Activated CD8-positive, alpha-beta memory T cell treated with anti-CD3 and anti-CD28 coated beads for 24 hours (primary cell): Measurements from ENCODE around the gene NMNAT2.

Experiments
- DNase-seq: peaks from one replicate; pipeline ENCODE4 v3.0.0-alpha.2; 2020

Gene NMNAT2

DNA sequence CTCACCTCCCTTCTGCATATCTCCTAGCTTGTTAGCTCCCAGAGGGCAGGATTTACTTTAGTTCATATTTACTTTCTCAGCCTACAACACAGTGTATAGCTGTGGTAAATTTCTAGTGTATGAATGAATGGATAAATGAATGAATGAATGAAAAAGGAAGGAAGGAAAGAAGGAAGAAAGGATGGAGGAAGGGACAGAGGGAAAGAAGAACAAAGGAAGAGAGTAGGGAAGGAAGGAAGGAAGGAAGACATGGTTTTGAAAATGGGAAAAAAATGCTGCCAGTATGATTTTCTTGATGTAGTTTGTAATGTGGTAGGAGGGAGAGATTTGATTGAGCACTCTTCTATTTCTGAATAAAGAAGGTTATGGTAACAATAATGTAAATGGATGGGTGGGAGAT is 185.1 kb downstream of the NMNAT2 start:
- no peak for DNase-seq

DNA sequence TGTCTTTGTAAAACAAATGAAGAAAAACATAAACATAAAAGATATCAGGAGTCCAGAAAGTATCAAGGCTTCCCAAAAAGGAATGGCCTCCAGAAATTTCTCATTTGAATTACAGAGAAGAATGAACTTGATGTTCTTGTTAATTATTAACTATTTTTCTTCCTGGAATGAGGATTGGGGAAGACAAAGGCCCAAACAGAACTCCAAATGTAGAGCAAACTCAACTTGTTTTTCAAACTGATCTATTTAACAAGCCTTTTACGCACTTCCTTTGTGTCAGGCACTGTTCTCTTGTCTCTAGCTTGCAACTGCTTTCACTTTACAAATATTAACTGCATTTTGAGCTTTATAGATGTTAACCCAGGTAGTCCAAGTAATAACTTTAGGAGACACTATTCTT is 186.6 kb downstream of the NMNAT2 start:
- DNase-seq = no peak

DNA sequence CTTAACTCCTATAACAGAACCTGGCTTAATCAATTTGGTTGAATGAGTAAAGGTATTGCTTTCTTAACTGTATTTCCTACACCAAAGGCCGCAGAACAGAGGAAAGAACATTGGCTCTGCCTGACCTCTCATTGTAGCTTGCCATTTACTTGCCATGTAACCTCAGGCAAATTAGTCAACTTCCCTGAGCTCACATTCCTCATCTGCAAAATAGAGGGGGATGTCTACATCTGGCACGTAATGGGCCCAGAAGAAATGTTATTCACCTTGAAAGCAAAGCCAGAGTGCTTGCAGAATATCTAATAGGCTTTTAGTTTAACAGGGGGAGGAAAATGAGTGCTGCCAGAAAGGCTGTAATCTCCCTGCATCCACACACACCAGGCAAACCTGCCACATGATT is 187.8 kb downstream of the NMNAT2 start:
- DNase-seq = no peak

GRCh38 chr1:183228347-183229220 is 189.6 kb downstream of the NMNAT2 start:
- no peak for DNase-seq

GRCh38 chr1:183227422-183228346 is 190.5 kb downstream of the NMNAT2 start:
- peak; percentile 60 for DNase-seq

- DNase-seq = no peak
These were observed 191.2 kb downstream of the NMNAT2 start for GRCh38 chr1:183226963-183227362.

DNA sequence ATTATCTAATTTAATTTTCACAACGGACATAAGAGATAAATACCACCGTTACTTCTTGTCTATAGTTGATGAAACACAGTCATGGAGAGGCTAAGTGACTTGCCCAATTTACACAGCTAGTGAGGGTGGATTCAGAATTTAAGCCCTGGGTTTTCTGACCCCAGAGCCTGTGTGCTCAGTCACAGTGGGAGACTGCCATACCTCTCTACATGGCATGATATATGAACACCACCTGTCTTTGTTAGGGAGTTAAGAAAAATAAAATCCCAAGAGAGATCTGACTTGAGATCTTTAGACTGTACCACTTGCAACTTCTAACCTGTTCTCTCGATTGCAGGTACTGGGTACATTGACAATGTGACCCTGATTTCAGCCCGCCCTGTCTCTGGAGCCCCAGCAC is 191.8 kb downstream of the NMNAT2 start:
- DNase-seq = no peak

GRCh38 chr1:183223467-183223866 is 194.7 kb downstream of the NMNAT2 start:
- DNase-seq = no peak

DNA sequence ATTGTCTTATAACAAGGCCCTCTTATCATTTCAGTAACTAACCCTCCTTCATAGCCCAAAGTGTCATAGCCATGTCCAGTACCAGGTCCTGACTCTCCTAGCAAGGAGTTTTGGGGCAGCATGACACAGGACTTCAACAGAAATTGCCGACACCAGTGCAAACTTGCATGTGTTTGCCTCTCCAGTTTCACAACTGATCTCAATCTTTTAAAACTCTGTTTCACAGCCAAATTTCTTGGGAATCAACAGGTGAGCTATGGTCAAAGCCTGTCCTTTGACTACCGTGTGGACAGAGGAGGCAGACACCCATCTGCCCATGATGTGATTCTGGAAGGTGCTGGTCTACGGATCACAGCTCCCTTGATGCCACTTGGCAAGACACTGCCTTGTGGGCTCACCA is 195.3 kb downstream of the NMNAT2 start:
- DNase-seq = no peak

GRCh38 chr1:183219616-183220009 is 198.6 kb downstream of the NMNAT2 start:
- no peak for DNase-seq

DNA sequence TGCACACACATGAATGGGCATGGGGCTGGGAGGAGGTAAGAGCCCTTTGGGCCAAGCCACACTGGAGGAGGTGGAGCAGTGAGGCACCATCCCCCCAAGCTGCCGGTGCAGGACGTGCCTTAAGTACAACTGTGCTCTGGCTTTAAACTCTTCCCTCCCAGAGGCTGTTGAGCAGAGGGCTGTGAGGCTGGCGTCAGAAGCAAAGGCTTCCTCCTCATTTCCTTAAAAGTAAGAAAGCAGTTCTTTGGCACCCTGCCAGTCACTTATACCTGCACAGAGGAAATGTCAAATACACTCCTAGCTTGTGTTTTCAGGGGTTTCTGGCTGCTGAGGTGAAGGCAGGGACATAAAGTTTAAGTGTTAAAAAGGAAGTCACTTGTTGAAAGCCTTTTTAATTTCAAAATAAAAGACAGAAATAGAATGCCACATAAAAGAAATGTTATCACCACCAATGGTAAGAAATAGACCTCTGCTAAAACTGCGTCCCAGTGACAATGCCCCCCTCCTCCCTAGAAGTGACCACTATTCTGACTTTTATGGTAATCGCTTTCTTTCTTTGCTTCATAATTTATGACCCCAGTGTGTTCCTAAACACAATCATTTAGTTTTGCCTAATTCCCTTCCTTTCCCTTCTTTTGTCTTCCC is 199.1 kb downstream of the NMNAT2 start:
- peak; percentile 60 for DNase-seq

- no peak for DNase-seq
These were observed 200.1 kb downstream of the NMNAT2 start for GRCh38 chr1:183218027-183218618.

GRCh38 chr1:183215936-183216335 is 202.2 kb downstream of the NMNAT2 start:
- no peak for DNase-seq

DNA sequence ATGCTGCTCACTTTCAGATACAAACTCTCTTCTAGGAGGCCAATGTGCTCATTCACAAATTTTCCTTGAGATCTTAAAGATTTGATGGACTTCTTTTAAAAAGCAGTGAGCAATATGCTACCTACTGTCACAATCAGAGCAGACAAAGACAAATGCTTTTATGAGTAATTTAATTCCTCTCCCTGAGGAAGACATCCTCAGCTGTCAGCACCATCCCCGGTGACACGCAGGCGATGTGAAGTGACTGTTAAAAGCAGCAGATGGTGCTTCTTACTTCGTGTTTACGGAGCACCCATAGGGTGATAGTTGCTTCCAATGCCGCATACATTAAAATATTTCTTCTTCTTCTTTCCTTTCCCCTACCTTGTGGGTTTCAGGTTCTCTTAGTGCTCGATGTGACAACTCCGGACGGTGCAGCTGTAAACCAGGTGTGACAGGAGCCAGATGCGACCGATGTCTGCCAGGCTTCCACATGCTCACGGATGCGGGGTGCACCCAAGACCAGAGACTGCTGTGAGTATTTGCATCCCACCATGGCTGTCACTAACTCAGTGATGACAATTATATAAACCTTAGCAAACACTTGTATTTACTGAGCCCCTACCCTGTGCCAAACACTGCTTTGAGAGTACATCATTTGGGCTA is 203.0 kb downstream of the NMNAT2 start:
- DNase-seq = no peak

DNA sequence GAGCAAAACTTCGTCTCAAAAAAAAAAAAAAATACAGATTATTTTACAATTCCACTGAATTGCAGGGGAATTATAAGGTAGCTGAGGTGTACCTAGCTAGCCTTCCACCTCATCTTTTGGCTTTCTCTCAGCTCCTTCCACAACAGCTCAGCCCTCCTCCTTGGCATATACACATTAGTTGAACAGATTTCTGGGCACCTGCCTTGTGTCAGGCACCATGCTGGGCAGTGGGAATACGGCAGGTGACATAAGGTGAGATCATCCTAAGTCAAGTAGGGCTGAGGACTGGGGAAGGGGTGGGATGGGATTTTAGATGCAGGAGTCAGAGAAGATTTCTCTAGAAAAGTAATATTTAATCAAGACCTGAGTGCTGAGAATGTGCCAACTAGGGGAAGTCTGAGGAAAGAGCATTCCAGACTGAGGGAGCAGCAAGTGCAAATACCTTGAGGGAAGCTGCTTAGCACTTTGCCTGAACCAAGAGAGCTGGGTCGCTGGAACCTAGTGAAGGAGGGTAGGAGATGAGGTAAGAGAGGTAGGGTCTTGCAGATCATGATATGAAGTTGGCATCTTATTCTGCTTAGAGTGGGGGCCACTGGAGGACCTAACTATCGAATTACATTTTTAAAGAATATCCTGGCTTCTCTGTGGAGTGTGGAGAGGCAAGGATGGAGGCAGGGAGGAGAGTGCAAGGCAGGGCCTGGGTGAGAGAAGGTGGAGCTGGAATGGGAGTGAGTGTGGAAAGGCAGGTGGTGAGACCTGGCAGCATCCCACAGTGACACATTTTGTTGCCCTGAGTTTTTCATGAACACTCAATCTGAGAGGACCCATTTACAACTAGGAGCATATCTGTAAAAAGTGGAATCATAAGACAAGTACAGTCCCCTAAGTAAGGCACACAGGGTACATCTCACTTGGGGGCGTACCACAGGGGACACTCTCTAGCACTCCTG is 203.9 kb downstream of the NMNAT2 start:
- no peak for DNase-seq

GRCh38 chr1:183212870-183213269 is 205.3 kb downstream of the NMNAT2 start:
- no peak for DNase-seq

DNA sequence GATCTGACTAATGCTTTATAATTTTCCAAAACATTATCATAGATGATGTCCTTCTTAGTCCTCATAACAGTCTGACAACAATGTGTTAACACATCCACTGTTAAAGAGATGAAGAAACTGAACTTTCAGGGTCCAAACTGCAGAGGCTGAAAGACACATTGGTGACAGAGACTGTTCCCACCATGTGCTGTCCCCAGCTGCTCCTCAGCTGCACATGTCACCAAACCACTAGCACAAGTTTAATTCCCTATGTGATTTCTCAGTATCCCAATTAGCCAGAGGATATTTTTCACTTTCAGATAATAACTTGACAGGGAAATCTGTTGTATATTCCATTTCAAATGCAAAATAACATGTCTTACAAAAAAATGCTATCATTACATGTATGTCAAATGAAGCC is 207.5 kb downstream of the NMNAT2 start:
- DNase-seq = no peak

DNA sequence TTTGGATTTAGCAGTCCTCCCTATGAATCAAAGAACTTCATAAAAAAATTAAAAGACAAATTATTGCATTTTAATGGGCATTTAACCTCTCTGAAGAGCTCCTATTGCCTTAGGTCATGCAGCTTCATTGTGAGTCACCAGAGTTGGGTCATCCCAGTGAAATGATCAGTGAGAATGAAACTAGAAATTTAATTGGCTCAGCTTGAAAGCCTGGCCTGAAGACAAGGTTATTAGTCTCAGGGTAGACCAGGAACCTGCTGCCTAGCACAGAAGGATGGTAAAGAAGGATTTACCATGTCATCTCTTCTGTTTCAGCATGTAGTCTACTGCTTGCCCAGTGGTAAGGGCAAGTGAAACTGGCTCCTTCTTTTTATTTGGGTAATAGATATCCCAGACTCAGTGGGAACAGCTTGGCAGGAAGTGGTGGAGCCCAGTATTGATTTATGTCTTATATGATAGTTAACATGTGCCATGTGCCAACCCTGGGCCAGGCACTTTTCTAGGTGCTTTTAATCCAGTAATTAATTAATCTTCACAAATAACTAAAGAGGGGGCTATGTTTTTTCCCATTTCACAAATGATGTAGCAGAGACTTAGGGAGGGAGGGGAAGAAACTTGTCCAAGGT is 208.5 kb downstream of the NMNAT2 start:
- no peak for DNase-seq

- no peak for DNase-seq
These were observed 211.6 kb downstream of the NMNAT2 start for GRCh38 chr1:183206538-183207122.

- no peak for DNase-seq
These were observed 212.9 kb downstream of the NMNAT2 start for GRCh38 chr1:183205196-183205781.
